Neural cell (in vitro differentiated cells): Measurements from ENCODE around the gene QKI. TPM values are rescaled to one million over a fixed set of nuclear protein-coding genes. Genes with fewer than 3 reads are reported as not detected.

Experiments used
- H2AFZ ChIP-seq: fragments of 200-600, 300-800 bp; sonication (generic), shearing (Covaris generic); 2 replicates; pipeline ENCODE4 v1.6.0; 2014; ENCODE audit warnings: low read depth, mild to moderate bottlenecking, antibody characterized with exemption, low read length, moderate library complexity
- H3F3A ChIP-seq: fragments of 200-600 bp; shearing (Covaris generic); 2 replicates; pipeline ENCODE4 v1.6.1; 2016; ENCODE audit warnings: mild to moderate bottlenecking, moderate library complexity, mixed read lengths, antibody characterized with exemption, low read length; ENCODE audit not compliant: insufficient read depth, poor library complexity, severe bottlenecking
- H3K27ac ChIP-seq: fragments of 200-600, 300-800 bp; sonication (generic), shearing (Covaris generic); 2 replicates; pipeline ENCODE4 v1.5.1; 2014; ENCODE audit warnings: mild to moderate bottlenecking, low read length, moderate library complexity
- H3K27me3 ChIP-seq: fragments of 300-800, 200-600 bp; sonication (generic), shearing (Covaris generic); 2 replicates; pipeline ENCODE4 v1.6.0; 2014; ENCODE audit warnings: mild to moderate bottlenecking, low read depth, low read length, moderate library complexity; ENCODE audit not compliant: insufficient read depth
- H3K36me3 ChIP-seq: fragments of 300-800, 200-600 bp; sonication (generic), shearing (Covaris generic); 2 replicates; pipeline ENCODE4 v1.5.1; 2014; ENCODE audit warnings: mild to moderate bottlenecking, antibody characterized with exemption, low read length, moderate library complexity; ENCODE audit not compliant: insufficient read depth
- H3K4me2 ChIP-seq: fragments of 300-800, 200-600 bp; sonication (generic), shearing (Covaris generic); 2 replicates; pipeline ENCODE4 v1.6.0; 2014; ENCODE audit warnings: mild to moderate bottlenecking, low read length
- H3K4me3 ChIP-seq: fragments of 300-800, 200-600 bp; sonication (generic), shearing (Covaris generic); 2 replicates; pipeline ENCODE4 v1.5.1; 2014; ENCODE audit warnings: mild to moderate bottlenecking, low read length, moderate library complexity
- H3K79me2 ChIP-seq: fragments of 200-600 bp; shearing (Covaris generic); replicated peaks from 2 replicates; pipeline ENCODE4 v1.6.0; 2014; ENCODE audit warnings: mild to moderate bottlenecking, low read length, moderate library complexity; ENCODE audit not compliant: insufficient read depth
- H3K9ac ChIP-seq: fragments of 300-800, 200-600 bp; sonication (generic), shearing (Covaris generic); 2 replicates; pipeline ENCODE4 v1.6.1; 2016; ENCODE audit warnings: mild to moderate bottlenecking, low read length, mixed read lengths
- H3K9me2 ChIP-seq: fragments of 200-600 bp; shearing (Covaris generic); 2 replicates; pipeline ENCODE4 v1.6.1; 2016; ENCODE audit warnings: mild to moderate bottlenecking, low read length, mixed read lengths; ENCODE audit not compliant: insufficient read depth
- H3K9me3 ChIP-seq: fragments of 200-600, 300-800 bp; sonication (generic), shearing (Covaris generic); 2 replicates; pipeline ENCODE4 v1.6.1; 2016; ENCODE audit warnings: mild to moderate bottlenecking, mixed run types, low read length, moderate library complexity, mixed read lengths
- H4K20me1 ChIP-seq: fragments of 200-600 bp; shearing (Covaris generic); 2 replicates; pipeline ENCODE4 v1.6.1; 2016; ENCODE audit warnings: mild to moderate bottlenecking, mixed run types; ENCODE audit not compliant: insufficient read depth
- EP300 ChIP-seq: fragments of 450-650 bp; conservative IDR thresholded peaks from 2 replicates; pipeline ENCODE4 v1.6.1; 2014; ENCODE audit warnings: antibody characterized with exemption, mild to moderate bottlenecking, moderate library complexity; ENCODE audit not compliant: poor library complexity, severe bottlenecking
- EZH2 ChIP-seq: fragments of 200-600, 300-800 bp; shearing (Covaris generic), sonication (generic); IDR thresholded peaks from 2 replicates; pipeline ENCODE4 v1.6.1; 2014; ENCODE audit warnings: antibody characterized with exemption, low read length, borderline replicate concordance, mild to moderate bottlenecking; ENCODE audit not compliant: insufficient read depth, poor library complexity, severe bottlenecking
- MXI1 ChIP-seq: fragments of 450-650 bp; conservative IDR thresholded peaks from 2 replicates; pipeline ENCODE4 v1.6.1; 2014; ENCODE audit warnings: antibody characterized with exemption, mild to moderate bottlenecking; ENCODE audit not compliant: poor library complexity, severe bottlenecking
- POLR2AphosphoS5 ChIP-seq: IDR thresholded peaks from 2 replicates; pipeline ENCODE4 v1.6.1; 2012
- RAD21 ChIP-seq: fragments of 450-650 bp; conservative IDR thresholded peaks from 2 replicates; pipeline ENCODE4 v1.6.1; 2014; ENCODE audit warnings: antibody characterized with exemption, mild to moderate bottlenecking, moderate library complexity
- SMC3 ChIP-seq: fragments of 450-650 bp; conservative IDR thresholded peaks from 2 replicates; pipeline ENCODE4 v1.6.1; 2014; ENCODE audit warnings: antibody characterized with exemption, mild to moderate bottlenecking, moderate library complexity; ENCODE audit not compliant: poor library complexity
- TAF1 ChIP-seq: IDR thresholded peaks from 2 replicates; pipeline ENCODE4 v1.6.1; 2012; ENCODE audit warnings: low read depth
- polyA plus RNA-seq: library from polyadenylated mRNA; depleted of rRNA; stranded (reverse); fragments of >200 nt; gene quantifications from 2 replicates; pipeline ENCODE4 v1.2.3, GENCODE V29; 2014
- TF ChIP-seq, protein P1 (sequence below): IDR thresholded peaks from 2 replicates; pipeline ENCODE4 v1.6.1; 2012; ENCODE audit warnings: borderline replicate concordance
- TF ChIP-seq, protein P2 (sequence below): fragments of 450-650 bp; IDR thresholded peaks from 2 replicates; pipeline ENCODE4 v1.5.1; 2014; ENCODE audit warnings: antibody characterized with exemption, mild to moderate bottlenecking, moderate library complexity; ENCODE audit not compliant: poor library complexity, severe bottlenecking

The QKI gene
- polyA plus RNA-seq, 1 donor from 2014 or later: 39.0 TPM

GRCh38 chr6:163415620-163416556 lies 1.4 kb downstream of the QKI start:
- H3K4me2 ChIP-seq: peak overlapping the region; percentile 76
- peaks cover 72% of the 10 kb centered on the region for H3K79me2 ChIP-seq
- no peaks in the 10 kb centered on the region for H3K9me2 ChIP-seq
- H3K27ac ChIP-seq: peak overlapping the region; percentile 90
- no peaks in the 10 kb centered on the region for H3K36me3 ChIP-seq
- H3K4me3 ChIP-seq: peak overlapping the region; percentile 84
- peaks cover 9% of the 10 kb centered on the region for H3F3A ChIP-seq
- TF ChIP-seq RAD21 (peak; percentile 5), POLR2AphosphoS5 (peak; percentile 17), TAF1 (peak; percentile 53), MXI1 (peak; percentile 42), EZH2 (no peak), SMC3 (no peak)
- TF ChIP-seq, protein P1, sequence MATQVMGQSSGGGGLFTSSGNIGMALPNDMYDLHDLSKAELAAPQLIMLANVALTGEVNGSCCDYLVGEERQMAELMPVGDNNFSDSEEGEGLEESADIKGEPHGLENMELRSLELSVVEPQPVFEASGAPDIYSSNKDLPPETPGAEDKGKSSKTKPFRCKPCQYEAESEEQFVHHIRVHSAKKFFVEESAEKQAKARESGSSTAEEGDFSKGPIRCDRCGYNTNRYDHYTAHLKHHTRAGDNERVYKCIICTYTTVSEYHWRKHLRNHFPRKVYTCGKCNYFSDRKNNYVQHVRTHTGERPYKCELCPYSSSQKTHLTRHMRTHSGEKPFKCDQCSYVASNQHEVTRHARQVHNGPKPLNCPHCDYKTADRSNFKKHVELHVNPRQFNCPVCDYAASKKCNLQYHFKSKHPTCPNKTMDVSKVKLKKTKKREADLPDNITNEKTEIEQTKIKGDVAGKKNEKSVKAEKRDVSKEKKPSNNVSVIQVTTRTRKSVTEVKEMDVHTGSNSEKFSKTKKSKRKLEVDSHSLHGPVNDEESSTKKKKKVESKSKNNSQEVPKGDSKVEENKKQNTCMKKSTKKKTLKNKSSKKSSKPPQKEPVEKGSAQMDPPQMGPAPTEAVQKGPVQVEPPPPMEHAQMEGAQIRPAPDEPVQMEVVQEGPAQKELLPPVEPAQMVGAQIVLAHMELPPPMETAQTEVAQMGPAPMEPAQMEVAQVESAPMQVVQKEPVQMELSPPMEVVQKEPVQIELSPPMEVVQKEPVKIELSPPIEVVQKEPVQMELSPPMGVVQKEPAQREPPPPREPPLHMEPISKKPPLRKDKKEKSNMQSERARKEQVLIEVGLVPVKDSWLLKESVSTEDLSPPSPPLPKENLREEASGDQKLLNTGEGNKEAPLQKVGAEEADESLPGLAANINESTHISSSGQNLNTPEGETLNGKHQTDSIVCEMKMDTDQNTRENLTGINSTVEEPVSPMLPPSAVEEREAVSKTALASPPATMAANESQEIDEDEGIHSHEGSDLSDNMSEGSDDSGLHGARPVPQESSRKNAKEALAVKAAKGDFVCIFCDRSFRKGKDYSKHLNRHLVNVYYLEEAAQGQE: peak; percentile 17
- no peak overlapping the region for H2AFZ ChIP-seq
- peak overlapping the region; percentile 92 for H3K9ac ChIP-seq
- H4K20me1 ChIP-seq: no peaks in the 10 kb centered on the region
- H3K27me3 ChIP-seq: no peaks in the 10 kb centered on the region
- H3K9me3 ChIP-seq: no peaks in the 10 kb centered on the region

- H4K20me1 ChIP-seq: no peaks in the 10 kb centered on the region
- no peak overlapping the region for H2AFZ ChIP-seq
- peak overlapping the region; percentile 90 for H3K27ac ChIP-seq
- H3K4me3 ChIP-seq: peak overlapping the region; percentile 84
- H3K9me3 ChIP-seq: no peaks in the 10 kb centered on the region
- peaks cover 9% of the 10 kb centered on the region for H3F3A ChIP-seq
- peak overlapping the region; percentile 76 for H3K4me2 ChIP-seq
- H3K27me3 ChIP-seq: no peaks in the 10 kb centered on the region
- H3K9me2 ChIP-seq: no peaks in the 10 kb centered on the region
- H3K79me2 ChIP-seq: peaks cover 72% of the 10 kb centered on the region
- no peaks in the 10 kb centered on the region for H3K36me3 ChIP-seq
- no peak for TF ChIP-seq EP300
- peak; percentile 78 for TF ChIP-seq RAD21
- peak; percentile 84 for TF ChIP-seq SMC3
- no peak for TF ChIP-seq EZH2
- TF ChIP-seq, protein P2, sequence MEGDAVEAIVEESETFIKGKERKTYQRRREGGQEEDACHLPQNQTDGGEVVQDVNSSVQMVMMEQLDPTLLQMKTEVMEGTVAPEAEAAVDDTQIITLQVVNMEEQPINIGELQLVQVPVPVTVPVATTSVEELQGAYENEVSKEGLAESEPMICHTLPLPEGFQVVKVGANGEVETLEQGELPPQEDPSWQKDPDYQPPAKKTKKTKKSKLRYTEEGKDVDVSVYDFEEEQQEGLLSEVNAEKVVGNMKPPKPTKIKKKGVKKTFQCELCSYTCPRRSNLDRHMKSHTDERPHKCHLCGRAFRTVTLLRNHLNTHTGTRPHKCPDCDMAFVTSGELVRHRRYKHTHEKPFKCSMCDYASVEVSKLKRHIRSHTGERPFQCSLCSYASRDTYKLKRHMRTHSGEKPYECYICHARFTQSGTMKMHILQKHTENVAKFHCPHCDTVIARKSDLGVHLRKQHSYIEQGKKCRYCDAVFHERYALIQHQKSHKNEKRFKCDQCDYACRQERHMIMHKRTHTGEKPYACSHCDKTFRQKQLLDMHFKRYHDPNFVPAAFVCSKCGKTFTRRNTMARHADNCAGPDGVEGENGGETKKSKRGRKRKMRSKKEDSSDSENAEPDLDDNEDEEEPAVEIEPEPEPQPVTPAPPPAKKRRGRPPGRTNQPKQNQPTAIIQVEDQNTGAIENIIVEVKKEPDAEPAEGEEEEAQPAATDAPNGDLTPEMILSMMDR: peak; percentile 73
- H3K9ac ChIP-seq: peak overlapping the region; percentile 92
Observed at GRCh38 chr6:163416557-163417253, 2.2 kb downstream of the QKI start.
